K562 (cell line): ENCODE data around the gene CEND1. TPM values are rescaled to one million over a fixed set of nuclear protein-coding genes. Genes with fewer than 3 reads are reported as not detected.

Experiments used
- ATAC-seq: fragments of 200-7000 bp; cut with Tn5 transposase; 3 replicates; pipeline ENCODE4 v1.9.1; 2020; ENCODE audit warnings: moderate library complexity
- BruUV-seq: library from RNA; stranded (reverse); fragments of 400-500 nt; replicated peaks from 2 replicates; lab custom pipeline; 2021; lab: Mats Ljungman, UMichigan
- CTCF ChIA-PET: fragments of 300-600 bp; formaldehyde crosslinking; extraction: SDS; loops from one replicate; lab custom pipeline; 2021; ENCODE audit warnings: low intra/inter-chr PET ratio; lab: Yijun Ruan, JAX
- POLR2A ChIA-PET: fragments of 300-600, 350-650 bp; sonication (Branson Sonifier 250); formaldehyde crosslinking; extraction: SDS; loops from one replicate; lab custom pipeline; 2021; ENCODE audit warnings: antibody characterized with exemption, inconsistent platforms; lab: Yijun Ruan, JAX
- DNase-seq, 4 experiments: peaks; one replicate each; pipeline versions ENCODE4 v3.0.0 to v3.0.0-alpha.2; 2011 to 2018; ENCODE audit warnings: low spot score in 3 of 4, mixed read lengths in 3 of 4; ENCODE audit errors: extremely low read depth in 1 of 4
- FAIRE-seq: peaks from 2 replicates; lab custom pipeline; 2011; peaks lifted over from hg19 to GRCh38; lab: Jason Lieb, UNC
- H2AFZ ChIP-seq: 2 replicates; pipeline ENCODE4 v1.6.0; 2011; ENCODE audit warnings: low read depth, low read length, control low read depth, inconsistent platforms
- H3K27ac ChIP-seq: fragments of 200-600 bp; 3 replicates; pipeline ENCODE4 v1.8.0; 2011; ENCODE audit warnings: low read depth, mild to moderate bottlenecking, control low read depth, inconsistent platforms, low read length, moderate library complexity, mixed read lengths; ENCODE audit errors: extremely low read depth
- H3K27me3 ChIP-seq, 2 experiments: fragments of 300-600 bp in 1 of 2; 2 replicates in 1 of 2; 3 replicates in 1 of 2; pipeline versions ENCODE4 v1.6.0 to v1.8.0; 2011; ENCODE audit warnings: inconsistent platforms in 2 of 2, low read length in 2 of 2, mild to moderate bottlenecking in 1 of 2, mixed read lengths in 1 of 2, moderate library complexity in 1 of 2; ENCODE audit not compliant: control insufficient read depth in 2 of 2, insufficient read depth in 2 of 2
- H3K36me3 ChIP-seq: fragments of 300-600 bp; 3 replicates; pipeline ENCODE4 v1.8.0; 2011; ENCODE audit warnings: mild to moderate bottlenecking, low read length, inconsistent platforms; ENCODE audit not compliant: control insufficient read depth, insufficient read depth
- H3K4me1 ChIP-seq, 2 experiments: fragments of 200-600 bp in 1 of 2; replicated peaks in 1 of 2; 2 replicates in 1 of 2; 3 replicates in 1 of 2; pipeline versions ENCODE4 v1.5.1 to v1.8.0; 2011; ENCODE audit warnings: inconsistent platforms in 2 of 2, low read length in 2 of 2, mild to moderate bottlenecking in 1 of 2, mixed read lengths in 1 of 2, moderate library complexity in 1 of 2; ENCODE audit not compliant: control insufficient read depth in 2 of 2, insufficient read depth in 2 of 2
- H3K4me2 ChIP-seq: 2 replicates; pipeline ENCODE4 v1.6.1; 2011; ENCODE audit warnings: low read length, control low read depth, inconsistent platforms, mixed read lengths; ENCODE audit not compliant: insufficient read depth
- H3K4me3 ChIP-seq: fragments of 200-600 bp; sonication (generic), shearing (Covaris generic); 2 replicates; pipeline ENCODE4 v1.5.1; 2016; ENCODE audit warnings: control low read depth, inconsistent platforms
- H3K79me2 ChIP-seq: fragments of 200-600 bp; 3 replicates; pipeline ENCODE4 v1.8.0; 2011; ENCODE audit warnings: low read length, inconsistent platforms; ENCODE audit not compliant: control insufficient read depth, insufficient read depth
- H3K9ac ChIP-seq, 2 experiments: 2 replicates each; pipeline versions ENCODE4 v1.6.0 to v1.6.1; 2011; ENCODE audit warnings: low read depth in 2 of 2, low read length in 2 of 2, control low read depth in 1 of 2, inconsistent platforms in 1 of 2, mild to moderate bottlenecking in 1 of 2, mixed read lengths in 1 of 2; ENCODE audit not compliant: insufficient read depth in 1 of 2
- H3K9me1 ChIP-seq: one replicate; pipeline ENCODE4 v1.6.0; 2011; ENCODE audit warnings: inconsistent platforms, mild to moderate bottlenecking, low read length, moderate library complexity; ENCODE audit not compliant: control insufficient read depth, insufficient read depth
- H3K9me3 ChIP-seq: replicated peaks from 2 replicates; pipeline ENCODE4 v1.5.1; 2011; ENCODE audit warnings: low read depth, low read length, inconsistent platforms; ENCODE audit not compliant: control insufficient read depth, insufficient read depth
- H4K20me1 ChIP-seq: replicated peaks from 2 replicates; pipeline ENCODE4 v1.6.1; 2011; ENCODE audit warnings: low read length, inconsistent platforms, mixed read lengths; ENCODE audit not compliant: control insufficient read depth, insufficient read depth
- CBFB ChIP-seq: sonication (generic); formaldehyde crosslinking; IDR thresholded peaks from 2 replicates; pipeline ENCODE4 v1.4.0; 2020; ENCODE audit warnings: mild to moderate bottlenecking, missing genetic modification reagents
- CREM ChIP-seq: IDR thresholded peaks from 2 replicates; pipeline ENCODE4 v1.6.1; 2014; ENCODE audit warnings: antibody characterized with exemption, low read depth
- NCOA1 ChIP-seq: fragments of 450-650 bp; IDR thresholded peaks from 2 replicates; pipeline ENCODE4 v1.6.1; 2016; ENCODE audit warnings: low read depth
- NR2C1 ChIP-seq, 2 experiments: fragments of 450-650 bp; IDR thresholded peaks; 2 replicates each; pipeline ENCODE4 v1.6.1; 2017; ENCODE audit warnings: mild to moderate bottlenecking in 2 of 2, antibody characterized with exemption in 1 of 2, inconsistent platforms in 1 of 2, missing compliant biosample characterization in 1 of 2, missing genetic modification characterization in 1 of 2
- PHF21A ChIP-seq: fragments of 450-650 bp; IDR thresholded peaks from 2 replicates; pipeline ENCODE4 v1.6.1; 2017; ENCODE audit warnings: low read depth, borderline replicate concordance
- PML ChIP-seq: IDR thresholded peaks from 2 replicates; pipeline ENCODE4 v1.6.1; 2012; ENCODE audit warnings: low read length, inconsistent platforms
- SAP30 ChIP-seq: fragments of 200-600 bp; sonication (generic); IDR thresholded peaks from 2 replicates; pipeline ENCODE4 v1.6.1; 2012; ENCODE audit warnings: borderline replicate concordance, low read depth, mild to moderate bottlenecking, moderate library complexity, low read length, control low read depth, inconsistent platforms; ENCODE audit not compliant: insufficient read depth, poor library complexity, severe bottlenecking
- SUPT5H ChIP-seq: fragments of 450-650 bp; IDR thresholded peaks from 2 replicates; pipeline ENCODE4 v1.6.1; 2016
- YY1 ChIP-seq, 3 experiments: IDR thresholded peaks; 2 replicates each; pipeline ENCODE4 v1.6.1; 2011; ENCODE audit warnings: low read length in 2 of 3, mild to moderate bottlenecking in 2 of 3, moderate library complexity in 2 of 3, borderline replicate concordance in 1 of 3, control low read depth in 1 of 3, low read depth in 1 of 3; ENCODE audit not compliant: insufficient read depth in 3 of 3, insufficient replicate concordance in 2 of 3, control insufficient read depth in 1 of 3, insufficient read length in 1 of 3; ENCODE audit errors: extremely low read depth in 1 of 3
- WGBS: fragments of 100-300 bp; shearing (Covaris generic); methylation state at CpG from one replicate; pipeline ENCODE4 v1.1.6; 2016; ENCODE audit warnings: low coverage, mixed read lengths; ENCODE audit not compliant: insufficient coverage; ENCODE audit errors: missing lambda C conversion rate; 5-methylcytosine and 5-hydroxymethylcytosine counted together
- in situ Hi-C: fragments of 300-500 bp; cut with MboI; formaldehyde crosslinking; loops from 4 replicates; pipeline ENCODE4 v1.15.0; 2018; ENCODE audit warnings: inconsistent platforms, mixed read lengths
- intact Hi-C: fragments of 100-400 bp; cut with micrococcal nuclease; formaldehyde crosslinking; loops from 2 replicates; pipeline ENCODE4 v1.14.2; 2022
- polyA plus RNA-seq, 8 experiments: library from polyadenylated mRNA; depleted of rRNA in 4 of 8; stranded (reverse) in 5 of 8; unstranded in 3 of 8; fragments of >200 nt; fragmentation: Nextera tagmentation in 2 of 8; fragmentation: Illumina TruSeq in 1 of 8; extraction: Ambion mirVana in 2 of 8; extraction: Trizol in 1 of 8; gene quantifications; 2 replicates each; pipeline versions ENCODE4 v1.2.1 to v1.2.3, GENCODE V29; 2011 to 2014; ENCODE audit warnings: inconsistent platforms in 1 of 8, missing spikeins in 1 of 8
- total RNA-seq, 7 experiments: library from RNA; depleted of rRNA in 6 of 7; stranded (reverse); fragments of >200 nt in 6 of 7; fragmentation: Illumina TruSeq in 2 of 7; extraction: Trizol in 2 of 7; gene quantifications; 2 replicates each; pipeline versions ENCODE4 v1.2.1 to v1.2.3, GENCODE V29; 2011 to 2021; ENCODE audit warnings: low replicate concordance in 1 of 7
- TF ChIP-seq, protein P1 (sequence below): fragments of 450-650 bp; IDR thresholded peaks from 2 replicates; pipeline ENCODE4 v1.6.1; 2016; ENCODE audit warnings: antibody characterized with exemption
- TF ChIP-seq, protein P2 (sequence below), 3 experiments: fragments of 200-800 bp in 1 of 3; sonication (Bioruptor generic) in 1 of 3; sonication (generic) in 1 of 3; formaldehyde crosslinking in 1 of 3; IDR thresholded peaks; 2 replicates each; pipeline versions ENCODE4 v1.6.1 to v1.8.0; 2016 to 2022; ENCODE audit warnings: mild to moderate bottlenecking in 2 of 3, missing compliant biosample characterization in 2 of 3, missing genetic modification characterization in 2 of 3, missing genetic modification reagents in 1 of 3
- TF ChIP-seq, protein P3 (sequence below): sonication (generic); formaldehyde crosslinking; IDR thresholded peaks from 2 replicates; pipeline ENCODE4 v1.9.0; 2022; ENCODE audit warnings: mild to moderate bottlenecking, missing genetic modification reagents
- TF ChIP-seq, protein P4 (sequence below), 2 experiments: fragments of 450-650 bp; conservative IDR thresholded peaks; 2 replicates each; pipeline ENCODE4 v1.6.1; 2017; ENCODE audit warnings: mild to moderate bottlenecking in 2 of 2, moderate library complexity in 2 of 2

Gene CEND1
- total and polyA plus RNA-seq, 9 of the 15 experiments (the other 6 are each of a cell fraction or from before 2014, with no cell fraction given): 0.13 to 0.18 (median 0.16) TPM; not detected in 6

DNA sequence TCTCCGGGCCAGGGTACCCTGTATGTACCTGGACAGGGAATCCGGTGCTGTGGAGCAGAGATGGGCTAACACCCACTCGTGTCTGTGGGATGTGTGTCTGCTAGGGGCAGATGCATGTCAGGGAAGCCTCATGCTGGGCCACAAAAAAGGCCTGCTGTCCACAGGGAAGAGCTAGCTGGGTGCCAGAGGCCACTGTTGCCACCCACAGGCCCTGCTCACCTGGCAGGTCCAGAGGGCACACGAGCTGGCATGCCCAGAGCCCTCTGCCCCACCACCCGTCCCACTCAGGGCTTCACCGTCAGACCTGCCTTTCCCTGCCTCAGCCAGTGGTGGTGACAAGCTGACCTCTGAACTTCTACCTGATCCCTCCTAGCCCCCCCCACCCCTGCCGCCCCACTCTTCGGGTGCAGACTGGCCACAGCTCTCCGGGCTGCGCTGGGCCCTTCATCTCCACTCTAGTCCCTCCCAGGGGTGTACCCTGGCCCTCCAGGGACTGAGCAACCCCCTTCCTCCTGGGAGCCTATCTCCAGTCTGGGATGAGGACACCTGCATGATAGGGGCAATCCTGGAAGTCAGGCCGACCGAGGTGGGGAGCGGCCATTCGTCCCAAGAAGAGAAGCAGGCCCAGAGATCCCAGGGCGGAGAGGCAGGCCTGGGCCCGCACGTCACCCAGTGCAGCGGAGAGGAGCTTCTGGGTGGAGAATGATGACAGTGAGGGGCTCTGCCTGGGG is 6.8 kb upstream of the CEND1 start:
- no TSS peak for BruUV-seq
- ChIA-PET CTCF (interaction anchor here (2.4 kb wide), 1 partner anchor 68 kb away, joined by 10 read pairs; no protein-coding TSS in a partner anchor), POLR2A (interaction anchor here (0.6 to 2.2 kb wide), 13 partner anchors 8 to 239 kb away, joined by 3 to 26 read pairs (median 3); partner anchors contain the start of genes RPLP2 and TALDO1)
- Histone ChIP-seq H3K9me1 (no peaks in the 10 kb centered on the region), H3K79me2 (peaks cover 26% of the 10 kb centered on the region), H3K4me3 (peak overlapping the region; percentile 73), H3K9ac (peak overlapping the region; percentile 66 to 95; a peak in 3 of 4 replicates), H2AFZ (peak overlapping the region; percentile 79; the same call in 1 of the 2 replicates), H3K9me3 (no peaks in the 10 kb centered on the region), H3K4me1 (peaks cover 7 to 91% of the 10 kb centered on the region in 2 experiments), H3K27me3 (no peaks in the 10 kb centered on the region), H4K20me1 (no peaks in the 10 kb centered on the region), H3K27ac (peak overlapping the region; percentile 71), H3K36me3 (peaks cover 51% of the 10 kb centered on the region; the same call in 1 of the 3 replicates), H3K4me2 (peak overlapping the region; percentile 91)
- no peak for FAIRE-seq
- WGBS: 18% methylated on average over 18 of the region's 18 CpGs
- in situ Hi-C loops: no loop called here
- no peak; the same call in 2 of the 3 replicates for ATAC-seq
- DNase-seq: peak in 3 of 4 experiments; percentile 48 to 61 (median 60)
- intact Hi-C loops: loop anchor here (5.0 to 10.0 kb wide), 2 partner anchors 69 to 232 kb away; partner anchors contain the start of genes LMNTD2 and RASSF7
- TF ChIP-seq, protein P1, sequence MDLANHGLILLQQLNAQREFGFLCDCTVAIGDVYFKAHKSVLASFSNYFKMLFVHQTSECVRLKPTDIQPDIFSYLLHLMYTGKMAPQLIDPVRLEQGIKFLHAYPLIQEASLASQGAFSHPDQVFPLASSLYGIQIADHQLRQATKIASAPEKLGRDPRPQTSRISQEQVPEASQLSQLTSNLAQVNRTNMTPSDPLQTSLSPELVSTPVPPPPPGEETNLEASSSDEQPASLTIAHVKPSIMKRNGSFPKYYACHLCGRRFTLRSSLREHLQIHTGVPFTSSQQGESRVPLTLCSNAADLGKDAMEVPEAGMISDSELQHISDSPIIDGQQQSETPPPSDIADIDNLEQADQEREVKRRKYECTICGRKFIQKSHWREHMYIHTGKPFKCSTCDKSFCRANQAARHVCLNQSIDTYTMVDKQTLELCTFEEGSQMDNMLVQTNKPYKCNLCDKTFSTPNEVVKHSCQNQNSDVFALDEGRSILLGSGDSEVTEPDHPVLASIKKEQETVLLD: peak; percentile 56; the same call in 1 of the 2 replicates
- TF ChIP-seq, protein P2, sequence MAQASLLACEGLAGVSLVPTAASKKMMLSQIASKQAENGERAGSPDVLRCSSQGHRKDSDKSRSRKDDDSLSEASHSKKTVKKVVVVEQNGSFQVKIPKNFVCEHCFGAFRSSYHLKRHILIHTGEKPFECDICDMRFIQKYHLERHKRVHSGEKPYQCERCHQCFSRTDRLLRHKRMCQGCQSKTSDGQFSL (CRISPR knock-in tag; IDR thresholded peaks at IDR 0.05): peak; percentile 69; the same call in 1 of the 2 replicates
- TF ChIP-seq, protein P2 (tag; IDR thresholded peaks at IDR 0.05): no peak
- TF ChIP-seq YY1 (IDR thresholded peaks at IDR 0.05; ENCODE audit: borderline replicate concordance in 1 of 3, control insufficient read depth in 1 of 3, extremely low read depth in 1 of 3, insufficient read depth in 3 of 3, insufficient read length in 1 of 3, insufficient replicate concordance in 2 of 3, low read depth in 1 of 3, low read length in 2 of 3) (peak in 1 of 3 experiments; percentile 7), NCOA1 (no peak), CREM (peak; percentile 20; the same call in 1 of the 2 replicates), NR2C1 (IDR thresholded peaks at IDR 0.05) (peak; percentile 70), NR2C1 (tag; IDR thresholded peaks at IDR 0.05) (peak; percentile 46), PHF21A (no peak), SUPT5H (0 out of 2 replicates have a peak, but pooled peaks have one; percentile 4), CBFB (CRISPR knock-in tag) (0 out of 2 replicates have a peak, but pooled peaks have one; percentile 25), SAP30 (peak; percentile 18), PML (no peak)
- TF ChIP-seq, protein P3, sequence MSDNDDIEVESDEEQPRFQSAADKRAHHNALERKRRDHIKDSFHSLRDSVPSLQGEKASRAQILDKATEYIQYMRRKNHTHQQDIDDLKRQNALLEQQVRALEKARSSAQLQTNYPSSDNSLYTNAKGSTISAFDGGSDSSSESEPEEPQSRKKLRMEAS: peak; percentile 1; the same call in 1 of the 2 replicates
- TF ChIP-seq, protein P4, sequence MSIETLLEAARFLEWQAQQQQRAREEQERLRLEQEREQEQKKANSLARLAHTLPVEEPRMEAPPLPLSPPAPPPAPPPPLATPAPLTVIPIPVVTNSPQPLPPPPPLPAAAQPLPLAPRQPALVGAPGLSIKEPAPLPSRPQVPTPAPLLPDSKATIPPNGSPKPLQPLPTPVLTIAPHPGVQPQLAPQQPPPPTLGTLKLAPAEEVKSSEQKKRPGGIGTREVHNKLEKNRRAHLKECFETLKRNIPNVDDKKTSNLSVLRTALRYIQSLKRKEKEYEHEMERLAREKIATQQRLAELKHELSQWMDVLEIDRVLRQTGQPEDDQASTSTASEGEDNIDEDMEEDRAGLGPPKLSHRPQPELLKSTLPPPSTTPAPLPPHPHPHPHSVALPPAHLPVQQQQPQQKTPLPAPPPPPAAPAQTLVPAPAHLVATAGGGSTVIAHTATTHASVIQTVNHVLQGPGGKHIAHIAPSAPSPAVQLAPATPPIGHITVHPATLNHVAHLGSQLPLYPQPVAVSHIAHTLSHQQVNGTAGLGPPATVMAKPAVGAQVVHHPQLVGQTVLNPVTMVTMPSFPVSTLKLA (conservative IDR thresholded peaks at IDR 0.05): 0 out of 4 replicates have a peak, but pooled peaks of 1 of the 2 experiments have one; percentile 15
